ENCODE data around the gene PKD1L1. TPM values are rescaled to one million over a fixed set of nuclear protein-coding genes. Genes with fewer than 3 reads are reported as not detected.

Gene PKD1L1
- total and polyA plus RNA-seq, 2 donors (not counting 1 experiment from before 2014, with no cell fraction given) = 0.59 to 0.70 TPM

DNA sequence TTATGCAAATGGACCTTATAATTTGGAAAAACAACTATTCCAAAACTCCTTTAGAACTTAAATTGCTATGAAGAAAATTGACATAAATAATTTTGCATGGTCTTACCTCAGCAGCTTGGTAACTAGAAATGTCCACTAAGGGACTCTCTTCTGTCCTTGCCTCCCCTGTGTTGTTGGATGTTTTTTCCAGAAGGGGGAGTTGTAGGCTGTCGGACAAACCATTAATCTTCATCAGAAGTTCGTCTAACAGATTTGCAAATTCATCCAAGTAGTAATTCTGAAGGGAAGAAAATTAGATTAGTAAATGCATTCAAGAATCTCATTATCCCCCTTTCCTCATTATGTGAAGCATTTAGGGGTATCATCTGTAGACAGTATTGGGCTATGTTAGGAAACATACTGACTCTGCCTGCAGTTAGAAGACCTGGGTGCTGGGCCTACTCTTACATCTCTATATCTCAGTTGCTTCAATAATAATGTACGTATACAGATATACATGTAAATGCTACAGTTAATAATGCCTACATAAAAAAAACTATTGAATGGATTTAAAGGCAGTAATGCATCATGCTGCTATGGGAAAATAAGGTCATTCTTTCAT lies 155.6 kb downstream of the PKD1L1 start:
- Histone ChIP-seq H3K79me2 (ENCODE audit: control insufficient read depth, insufficient read depth, low read length) (no peaks in the 10 kb centered on the region), H3K9ac (ENCODE audit: low read length) (no peak overlapping the region), H4K20me1 (ENCODE audit: control insufficient read depth, insufficient read depth, low read length, poor library complexity, severe bottlenecking) (no peaks in the 10 kb centered on the region), H2AFZ (ENCODE audit: insufficient read depth, low read depth, low read length, poor library complexity, severe bottlenecking) (no peak overlapping the region), H3K9me3 (ENCODE audit: control extremely low read depth in 1 of 3, control insufficient read depth in 2 of 3, insufficient read depth in 1 of 3, low read length in 2 of 3) (no peaks in the 10 kb centered on the region), H3K4me2 (replicated peaks; ENCODE audit: low read depth, low read length, poor library complexity, severe bottlenecking) (no peak overlapping the region), H3K27ac (ENCODE audit: low read length in 2 of 2) (no peak overlapping the region), H3K27me3 (replicated peaks in 1 of 4; ENCODE audit: control extremely low read depth in 1 of 4, control insufficient read depth in 3 of 4, insufficient read depth in 4 of 4, low read length in 3 of 4) (no peaks in the 10 kb centered on the region), H3K4me3 (ENCODE audit: control extremely low read depth in 1 of 5, extremely low read depth in 1 of 5, insufficient read depth in 1 of 5, low read depth in 2 of 5, low read length in 4 of 5) (no peak overlapping the region), H3K36me3 (replicated peaks in 1 of 2; ENCODE audit: control extremely low read depth in 1 of 2, control insufficient read depth in 1 of 2, extremely low read depth in 1 of 2, insufficient read depth in 2 of 2, low read length in 1 of 2) (no peaks in the 10 kb centered on the region), H3K4me1 (ENCODE audit: control insufficient read depth in 2 of 2, insufficient read depth in 2 of 2, low read length in 2 of 2) (no peaks in the 10 kb centered on the region)
- intact Hi-C loops (cut with micrococcal nuclease) = no loop called here
- ATAC-seq (ENCODE audit: low read depth) = no peak
- TF ChIP-seq, protein P1, sequence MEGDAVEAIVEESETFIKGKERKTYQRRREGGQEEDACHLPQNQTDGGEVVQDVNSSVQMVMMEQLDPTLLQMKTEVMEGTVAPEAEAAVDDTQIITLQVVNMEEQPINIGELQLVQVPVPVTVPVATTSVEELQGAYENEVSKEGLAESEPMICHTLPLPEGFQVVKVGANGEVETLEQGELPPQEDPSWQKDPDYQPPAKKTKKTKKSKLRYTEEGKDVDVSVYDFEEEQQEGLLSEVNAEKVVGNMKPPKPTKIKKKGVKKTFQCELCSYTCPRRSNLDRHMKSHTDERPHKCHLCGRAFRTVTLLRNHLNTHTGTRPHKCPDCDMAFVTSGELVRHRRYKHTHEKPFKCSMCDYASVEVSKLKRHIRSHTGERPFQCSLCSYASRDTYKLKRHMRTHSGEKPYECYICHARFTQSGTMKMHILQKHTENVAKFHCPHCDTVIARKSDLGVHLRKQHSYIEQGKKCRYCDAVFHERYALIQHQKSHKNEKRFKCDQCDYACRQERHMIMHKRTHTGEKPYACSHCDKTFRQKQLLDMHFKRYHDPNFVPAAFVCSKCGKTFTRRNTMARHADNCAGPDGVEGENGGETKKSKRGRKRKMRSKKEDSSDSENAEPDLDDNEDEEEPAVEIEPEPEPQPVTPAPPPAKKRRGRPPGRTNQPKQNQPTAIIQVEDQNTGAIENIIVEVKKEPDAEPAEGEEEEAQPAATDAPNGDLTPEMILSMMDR (IDR thresholded peaks at IDR 0.05) = no peak
- no peak for TF ChIP-seq EZH2 (IDR thresholded peaks at IDR 0.05; ENCODE audit: borderline replicate concordance, insufficient read depth, low read depth, low read length, poor library complexity, severe bottlenecking)
- DNase-seq = no peak
- CTCF ChIA-PET = no interaction called here
- POLR2A ChIA-PET = no interaction called here
- no peaks in the 10 kb centered on the region for H3K9me3 Mint-ChIP-seq (ENCODE audit: insufficient read depth)
- H3K4me1 Mint-ChIP-seq = peaks cover 9% of the 10 kb centered on the region
- no peak overlapping the region for H3K27ac Mint-ChIP-seq
- no peak overlapping the region for H3K4me3 Mint-ChIP-seq
- H3K27me3 Mint-ChIP-seq = no peaks in the 10 kb centered on the region
- WGBS (ENCODE audit: insufficient coverage) = no CpG with 5 or more reads among the region's 3 CpGs

DNA sequence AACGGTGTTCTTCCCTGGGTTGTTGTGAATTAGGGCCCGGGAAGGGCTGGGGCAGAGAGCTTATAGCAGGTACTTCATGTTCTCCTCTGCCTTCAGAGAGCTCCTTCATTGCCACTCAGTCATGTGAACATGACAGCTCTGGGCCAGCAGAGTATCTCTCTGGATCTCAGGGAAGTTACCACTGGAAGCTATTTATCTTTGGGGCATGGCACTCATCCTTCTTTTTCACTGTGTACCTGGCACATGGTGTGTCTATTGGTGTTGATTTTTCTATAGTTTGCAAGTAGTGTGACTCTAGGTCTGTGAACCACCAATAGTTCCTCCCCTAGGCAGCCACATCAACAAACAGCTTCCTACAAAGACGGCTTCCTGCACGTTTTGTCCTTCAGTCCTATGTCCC lies 156.6 kb downstream of the PKD1L1 start:
- H3K27me3 Mint-ChIP-seq = no peaks in the 10 kb centered on the region
- Histone ChIP-seq H3K79me2 (ENCODE audit: control insufficient read depth, insufficient read depth, low read length) (no peaks in the 10 kb centered on the region), H3K9ac (ENCODE audit: low read length) (no peak overlapping the region), H3K9me3 (ENCODE audit: control extremely low read depth in 1 of 3, control insufficient read depth in 2 of 3, insufficient read depth in 1 of 3, low read length in 2 of 3) (no peaks in the 10 kb centered on the region), H2AFZ (ENCODE audit: insufficient read depth, low read depth, low read length, poor library complexity, severe bottlenecking) (no peak overlapping the region), H3K36me3 (replicated peaks in 1 of 2; ENCODE audit: control extremely low read depth in 1 of 2, control insufficient read depth in 1 of 2, extremely low read depth in 1 of 2, insufficient read depth in 2 of 2, low read length in 1 of 2) (no peaks in the 10 kb centered on the region), H3K27ac (ENCODE audit: low read length in 2 of 2) (no peak overlapping the region), H3K4me1 (ENCODE audit: control insufficient read depth in 2 of 2, insufficient read depth in 2 of 2, low read length in 2 of 2) (no peaks in the 10 kb centered on the region), H3K4me2 (replicated peaks; ENCODE audit: low read depth, low read length, poor library complexity, severe bottlenecking) (no peak overlapping the region), H4K20me1 (ENCODE audit: control insufficient read depth, insufficient read depth, low read length, poor library complexity, severe bottlenecking) (no peaks in the 10 kb centered on the region), H3K4me3 (ENCODE audit: control extremely low read depth in 1 of 5, extremely low read depth in 1 of 5, insufficient read depth in 1 of 5, low read depth in 2 of 5, low read length in 4 of 5) (no peak overlapping the region), H3K27me3 (replicated peaks in 1 of 4; ENCODE audit: control extremely low read depth in 1 of 4, control insufficient read depth in 3 of 4, insufficient read depth in 4 of 4, low read length in 3 of 4) (no peaks in the 10 kb centered on the region)
- peaks cover 9% of the 10 kb centered on the region for H3K4me1 Mint-ChIP-seq
- ATAC-seq (ENCODE audit: low read depth) = no peak
- H3K27ac Mint-ChIP-seq = no peak overlapping the region
- H3K9me3 Mint-ChIP-seq (ENCODE audit: insufficient read depth) = no peaks in the 10 kb centered on the region
- no peak for DNase-seq
- WGBS (ENCODE audit: insufficient coverage) = 100% methylated on average over 1 of the region's 4 CpGs
- intact Hi-C loops (cut with micrococcal nuclease) = no loop called here
- no peak overlapping the region for H3K4me3 Mint-ChIP-seq
- ChIA-PET POLR2A (no interaction called here), CTCF (interaction anchor here (0.9 kb wide), 1 partner anchor 9 kb away, joined by 3 read pairs; no protein-coding TSS in a partner anchor)
- TF ChIP-seq, protein P1 (IDR thresholded peaks at IDR 0.05) = no peak
- TF ChIP-seq EZH2 (IDR thresholded peaks at IDR 0.05; ENCODE audit: borderline replicate concordance, insufficient read depth, low read depth, low read length, poor library complexity, severe bottlenecking) = no peak

All from B cell (primary cell).